GM19239 (cell line): Measurements from ENCODE around the gene TROAP.
A peak's percentile ranks its signal among the peaks of the same experiment; 100 is the strongest.

Experiments used
- DNase-seq: peaks from one replicate; pipeline ENCODE4 v3.0.0; 2011; ENCODE audit warnings: low spot score; ENCODE audit not compliant: insufficient read length
- FAIRE-seq: peaks from 2 replicates; lab custom pipeline; 2011; peaks lifted over from hg19 to GRCh38; lab: Jason Lieb, UNC

The TROAP gene

GRCh38 chr12:49339464-49339861, 16.4 kb downstream of the TROAP start:
- no peak for DNase-seq

DNA sequence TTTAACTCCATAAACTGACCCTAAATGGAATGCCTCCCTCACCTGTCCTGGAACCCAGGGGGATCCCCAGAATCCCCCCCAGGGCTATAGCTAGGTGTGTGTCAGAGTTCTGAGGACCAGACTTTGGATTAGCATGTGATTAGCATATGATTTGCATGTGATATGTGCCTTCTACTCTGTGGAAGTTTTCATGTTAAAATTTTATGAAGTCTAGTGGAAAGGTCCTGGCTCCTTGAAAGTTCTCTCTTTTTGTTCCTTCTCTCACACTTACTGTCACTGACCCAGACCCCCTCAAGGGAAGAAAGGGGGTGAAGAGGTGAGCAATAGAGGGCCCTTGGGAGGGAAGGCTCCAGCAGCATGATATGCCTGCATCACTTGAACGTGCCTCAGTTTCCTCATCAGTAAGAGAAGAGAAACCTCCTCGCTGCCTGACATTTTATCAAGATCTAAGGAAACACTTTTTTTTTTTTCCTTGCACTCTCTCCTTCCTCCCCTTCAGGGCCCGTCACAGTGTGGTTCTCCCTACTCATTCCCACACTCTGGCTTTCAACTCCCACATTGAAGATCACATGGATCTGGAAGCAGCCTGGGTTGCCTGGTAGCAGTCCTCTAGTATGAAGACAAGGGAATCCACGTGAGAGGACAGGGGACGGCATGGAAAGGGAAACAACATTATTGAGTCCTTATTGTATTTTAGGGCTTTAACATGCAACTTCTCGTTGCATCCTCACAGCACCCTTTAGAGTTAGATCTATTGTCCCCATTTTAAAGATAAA, 17.2 kb downstream of the TROAP start:
- DNase-seq (no peak), FAIRE-seq (no peak)

More at GRCh38 chr12:49339464-49339861, 16.4 kb downstream of the TROAP start:
- FAIRE-seq: no peak

GRCh38 chr12:49340971-49341776, 18.1 kb downstream of the TROAP start:
- DNase-seq (no peak), FAIRE-seq (no peak)

GRCh38 chr12:49341777-49342065, 18.7 kb downstream of the TROAP start:
- DNase-seq (no peak), FAIRE-seq (no peak)

- FAIRE-seq: peak; percentile 88
- peak; percentile 88 for DNase-seq
These were observed 19.2 kb downstream of the TROAP start for GRCh38 chr12:49342066-49342913.

DNA sequence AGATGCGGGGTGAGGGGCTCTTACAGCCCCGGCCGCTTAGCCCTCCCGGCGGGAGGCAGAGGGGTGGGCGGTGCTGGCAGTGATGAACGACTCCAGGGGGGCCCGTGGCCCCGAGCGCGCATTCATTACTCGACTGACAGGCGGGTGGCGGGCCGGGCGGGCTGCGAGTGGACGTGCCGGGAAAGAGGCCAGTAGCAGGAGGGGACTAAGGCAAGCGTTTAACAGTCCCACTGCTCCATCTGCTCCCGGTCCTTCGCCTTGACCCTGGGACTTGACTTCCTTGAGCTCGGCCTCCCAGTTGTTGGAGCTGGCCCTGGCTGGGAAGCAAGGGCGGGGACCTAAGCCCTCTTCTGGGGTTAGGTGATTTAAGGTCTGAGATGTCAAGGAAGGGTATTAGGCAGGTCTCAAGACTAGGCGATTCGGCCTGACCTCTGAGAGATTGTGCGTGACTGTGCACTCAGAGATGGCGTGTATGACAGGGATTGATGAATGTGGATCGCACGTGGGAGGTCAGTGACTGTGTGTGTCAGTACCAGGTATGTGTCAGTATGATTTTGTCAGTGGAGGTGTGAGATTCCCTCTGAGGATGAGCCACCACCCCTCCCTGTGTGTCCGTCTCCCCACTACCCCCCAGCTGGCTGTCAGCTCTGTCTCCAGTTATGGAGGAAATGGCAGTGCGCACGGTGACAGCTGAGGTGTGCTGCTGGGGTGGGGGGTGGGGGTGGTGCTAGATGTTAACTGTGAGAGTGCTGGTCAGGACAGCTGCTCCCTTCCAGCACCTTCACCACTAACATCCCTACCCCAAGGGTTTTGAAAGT, 20.1 kb downstream of the TROAP start:
- peak; percentile 56 for FAIRE-seq

GRCh38 chr12:49344486-49345050, 21.5 kb downstream of the TROAP start:
- no peak for FAIRE-seq

More for the DNA sequence above, 20.1 kb downstream of the TROAP start:
- no peak for DNase-seq

DNA sequence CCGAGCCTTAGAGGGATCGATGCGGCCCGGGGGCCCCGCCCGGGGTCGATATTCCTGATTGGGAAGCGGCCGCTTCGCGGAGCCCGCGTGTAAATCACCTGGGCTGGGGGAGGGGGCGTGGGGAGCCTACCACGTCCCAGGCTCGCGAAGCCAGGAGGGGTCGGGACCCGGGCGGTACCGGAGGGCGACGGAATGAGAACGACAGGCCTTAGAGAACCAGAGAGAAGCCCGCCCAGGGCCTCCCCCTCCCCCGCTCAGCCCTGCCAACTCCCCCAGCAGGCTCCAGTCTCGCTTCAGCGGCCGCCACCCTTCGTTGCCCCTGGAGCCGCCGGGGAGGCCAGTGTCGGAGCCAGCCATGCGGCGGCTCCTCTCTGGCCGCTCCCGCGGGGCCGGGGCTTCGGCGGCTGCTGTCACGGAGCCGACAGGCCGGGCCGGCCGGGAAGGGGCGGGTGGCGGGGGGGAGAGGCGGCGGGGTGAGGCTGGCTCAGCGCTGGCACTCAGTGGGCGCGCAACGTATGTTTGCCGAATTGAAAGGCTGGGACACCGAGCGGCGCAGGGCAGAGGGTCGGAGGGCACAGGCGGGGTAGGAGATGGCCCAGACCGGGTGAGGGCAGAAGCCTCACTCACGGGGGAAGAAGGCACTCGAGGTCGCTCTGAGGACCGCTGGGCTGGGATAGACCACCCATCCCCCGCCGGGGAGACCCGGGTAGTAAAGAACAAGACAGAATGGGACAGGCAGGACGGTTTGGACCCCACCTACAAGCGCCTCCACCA, 22.2 kb downstream of the TROAP start:
- no peak for DNase-seq
- FAIRE-seq: peak; percentile 40

More at GRCh38 chr12:49344486-49345050, 21.5 kb downstream of the TROAP start:
- no peak for DNase-seq

DNA sequence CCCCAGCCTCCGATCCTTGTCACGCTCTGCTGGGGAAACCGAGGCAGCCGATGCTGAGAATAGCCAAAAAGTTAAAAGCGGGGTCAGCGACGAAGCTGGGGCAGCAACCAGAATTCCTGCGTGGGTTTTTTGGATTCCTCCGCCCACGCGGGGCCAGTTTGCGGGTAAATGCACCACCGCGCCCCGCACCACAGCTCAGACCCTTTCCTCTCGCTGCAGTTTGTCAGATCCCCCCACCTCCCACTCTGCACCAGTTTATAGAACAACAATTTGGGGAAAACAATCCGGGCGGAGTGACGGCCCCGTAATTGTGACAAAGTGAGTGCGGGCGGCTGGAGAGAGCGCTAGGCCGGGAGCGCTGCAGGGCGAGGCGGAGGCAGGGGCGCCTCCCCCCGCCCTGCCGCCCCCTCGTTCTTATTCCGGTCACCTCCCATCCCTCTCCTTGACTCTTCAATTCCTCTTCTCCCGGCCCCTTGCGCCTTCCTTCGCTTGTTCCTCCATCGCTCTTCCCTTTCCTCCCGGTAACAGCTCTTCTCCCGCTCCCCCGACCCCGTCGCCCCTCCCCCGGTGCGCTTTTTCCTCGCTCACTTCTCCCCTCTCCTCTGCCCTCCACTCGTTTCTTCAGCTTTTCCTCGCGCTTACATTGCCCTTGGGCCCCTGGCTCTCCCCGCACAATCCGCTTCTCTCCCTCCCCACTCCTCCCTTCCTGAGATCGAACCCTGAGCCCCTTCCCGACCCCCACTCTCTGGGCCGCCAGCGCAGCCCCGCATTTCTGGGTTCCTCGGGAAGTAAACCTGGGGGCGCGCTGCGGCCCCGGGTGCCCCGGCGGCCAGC, 23.0 kb downstream of the TROAP start:
- no peak for FAIRE-seq

DNA sequence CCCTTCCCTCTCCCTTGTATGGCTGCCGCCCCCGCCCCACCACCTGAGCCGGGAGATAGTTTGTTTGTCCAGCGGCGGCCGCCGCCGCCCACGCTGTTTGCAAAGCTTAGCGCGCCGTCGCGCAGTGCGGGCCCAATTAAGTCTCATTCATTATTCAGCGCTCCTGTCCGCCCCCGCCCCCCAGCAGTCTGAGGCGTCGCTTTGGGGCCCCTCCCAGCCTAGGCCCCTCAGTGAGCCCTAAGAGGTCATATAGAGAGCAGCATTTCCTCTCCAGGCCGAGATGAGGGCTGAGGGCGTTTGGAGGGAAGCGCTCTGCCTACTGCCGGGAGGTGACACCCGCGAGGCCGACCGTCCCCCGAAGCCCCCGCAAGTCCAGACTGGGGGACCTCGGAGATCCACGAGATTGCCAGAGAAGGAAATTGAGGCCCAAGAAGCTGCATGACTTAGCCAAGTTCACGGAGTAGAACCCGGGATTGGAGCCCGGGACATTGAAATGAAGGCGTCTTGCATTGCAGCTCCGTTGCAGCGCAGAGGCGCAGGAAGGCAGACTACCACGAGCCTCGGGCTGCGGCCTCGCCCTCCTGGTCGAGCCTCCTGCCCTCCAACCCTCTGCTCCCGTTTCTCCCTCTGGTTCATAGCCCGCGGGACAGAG, 23.7 kb downstream of the TROAP start, which contains the start of gene DNAJC22:
Gene DNAJC22, plus strand, starts transcription at position 230 of the 652 bp plus-strand sequence. CDS start 1,985 bp downstream, outside the sequence.
- DNase-seq: no peak

More for the DNA sequence above, 23.0 kb downstream of the TROAP start:
- DNase-seq: no peak

DNA sequence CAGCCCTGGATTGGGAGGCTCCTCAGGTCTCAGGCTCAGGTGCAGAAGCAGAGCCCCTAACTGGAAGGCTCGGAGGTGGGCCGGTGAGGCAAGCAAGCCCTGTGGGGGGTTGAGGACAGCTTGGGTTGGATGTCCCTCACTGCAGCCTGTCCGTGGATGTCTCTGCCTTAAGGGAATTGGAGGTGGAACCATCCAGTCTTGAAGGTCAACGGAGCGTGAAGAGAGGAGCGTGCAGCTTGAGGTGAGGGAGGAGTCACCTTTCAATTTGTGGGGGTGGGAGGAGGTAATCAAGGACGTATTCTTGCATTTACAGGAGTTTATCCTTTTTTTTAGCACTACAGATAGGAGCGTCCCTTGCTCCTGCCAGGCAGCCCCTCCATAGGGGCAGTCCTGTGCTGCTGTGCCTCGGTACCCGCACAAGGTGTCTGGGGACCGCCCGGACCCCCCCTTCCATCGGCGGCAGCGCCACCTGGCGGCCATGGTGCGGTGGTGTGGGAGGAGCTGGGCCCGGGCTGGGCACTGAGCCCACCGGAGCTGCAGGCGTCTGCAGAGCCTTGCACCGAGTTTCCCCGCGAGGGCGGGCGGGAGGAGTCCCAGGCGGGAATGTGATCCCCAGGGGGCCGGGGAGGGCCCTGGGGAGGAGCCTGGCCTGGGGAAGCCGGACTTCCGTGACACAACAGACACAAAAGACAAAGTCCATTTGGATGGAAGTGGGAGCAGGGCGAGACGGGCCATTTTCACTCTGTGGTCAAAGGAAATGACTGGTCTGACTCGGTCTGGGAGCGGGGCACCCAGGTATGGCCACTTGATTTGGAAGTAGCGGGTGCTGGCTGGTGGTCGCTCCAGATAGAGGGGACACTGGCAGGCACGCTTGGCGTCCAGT, 24.5 kb downstream of the TROAP start:
- peak; percentile 68 for FAIRE-seq
- DNase-seq: no peak

More for the DNA sequence above, 23.7 kb downstream of the TROAP start, which contains the start of gene DNAJC22:
- FAIRE-seq: no peak

- no peak for DNase-seq
- no peak for FAIRE-seq
These were observed 25.7 kb downstream of the TROAP start for GRCh38 chr12:49348781-49349180.

- FAIRE-seq: no peak
- no peak for DNase-seq
These were observed 26.2 kb downstream of the TROAP start for GRCh38 chr12:49349266-49349665.

DNA sequence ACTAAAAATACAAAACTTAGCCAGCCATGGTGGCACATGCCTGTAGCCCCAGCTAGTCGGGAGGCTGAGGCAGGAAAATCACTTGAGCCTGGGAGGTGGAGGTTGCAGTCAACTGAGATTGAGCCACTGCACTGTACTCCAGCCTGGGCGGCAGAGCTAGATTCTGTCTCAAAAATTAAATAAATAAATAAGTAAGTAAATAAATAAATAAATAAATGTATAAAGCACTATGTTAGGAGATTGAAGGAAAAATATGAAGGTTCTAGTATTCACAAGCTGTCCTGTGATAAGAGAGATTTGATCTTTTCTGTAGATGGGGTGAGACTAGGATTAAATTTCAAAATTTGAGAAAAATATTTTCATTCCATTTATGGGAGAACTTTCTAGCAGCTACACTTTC, 29.3 kb downstream of the TROAP start:
- FAIRE-seq: no peak

GRCh38 chr12:49355913-49356312, 32.9 kb downstream of the TROAP start:
- no peak for DNase-seq
- FAIRE-seq: no peak

More for the DNA sequence above, 29.3 kb downstream of the TROAP start:
- DNase-seq: no peak

- DNase-seq: no peak
- no peak for FAIRE-seq
These were observed 34.1 kb downstream of the TROAP start for GRCh38 chr12:49357103-49357678.
